Vagina (tissue), 2 donors: ENCODE measurements around the gene GNPAT. TPM values are rescaled to one million over a fixed set of nuclear protein-coding genes. Genes with fewer than 3 reads are reported as not detected.

ENCODE experiments used
- DNase-seq, 2 donors: peaks; one replicate each; pipeline ENCODE4 v3.0.0-alpha.2; 2017; ENCODE audit errors: extremely low spot score in 2 of 2
- H3K27ac ChIP-seq: fragments of 200-600 bp; sonication (generic); one replicate; pipeline ENCODE4 v1.5.1; 2019
- H3K27me3 ChIP-seq: fragments of 200-600 bp; sonication (generic); one replicate; pipeline ENCODE4 v1.5.1; 2019
- H3K36me3 ChIP-seq, 2 donors: fragments of 200-600 bp; sonication (generic); one replicate each; pipeline ENCODE4 v1.5.1; 2017 to 2019
- H3K4me1 ChIP-seq: fragments of 200-600 bp; sonication (generic); one replicate; pipeline ENCODE4 v1.5.1; 2019
- H3K4me3 ChIP-seq, 2 donors: fragments of 200-600 bp; sonication (generic); 1 replicate in 1 of 2; 2 replicates in 1 of 2; pipeline ENCODE4 v1.5.1; 2016 to 2019
- H3K9me3 ChIP-seq: fragments of 200-600 bp; sonication (generic); one replicate; pipeline ENCODE4 v1.5.1; 2019
- CTCF ChIP-seq, 3 experiments: fragments of 450-650 bp in 2 of 3; fragments of 200-600 bp in 1 of 3; sonication (generic) in 1 of 3; IDR thresholded peaks; one replicate each; pipeline ENCODE4 v1.5.1; 2017 to 2019; ENCODE audit warnings: antibody characterized with exemption in 3 of 3, mild to moderate bottlenecking in 2 of 3, moderate library complexity in 2 of 3
- POLR2A ChIP-seq, 2 donors: fragments of 450-650 bp; IDR thresholded peaks; one replicate each; pipeline ENCODE4 v1.6.1; 2017; ENCODE audit warnings: antibody characterized with exemption in 2 of 2, mild to moderate bottlenecking in 2 of 2, moderate library complexity in 2 of 2
- POLR2AphosphoS5 ChIP-seq, 2 donors: sonication (generic); formaldehyde crosslinking; IDR thresholded peaks; one replicate each; pipeline ENCODE4 v1.9.0; 2017; ENCODE audit warnings: antibody characterized with exemption in 2 of 2, mild to moderate bottlenecking in 2 of 2, low read depth in 1 of 2; ENCODE audit not compliant: insufficient read depth in 1 of 2
- intact Hi-C: fragments of 100-400 bp; cut with DNase I; formaldehyde crosslinking; loops from one replicate; pipeline ENCODE4 v1.15.1; 2023
- total RNA-seq: library from RNA; depleted of rRNA; stranded (reverse); fragments of >200 nt; gene quantifications from one replicate; pipeline ENCODE4 v1.2.3, GENCODE V29; 2016

The GNPAT gene
- total RNA-seq, 1 donor from 2014 or later = 28.7 TPM

GRCh38 chr1:231231511-231231910 is 9.5 kb upstream of the GNPAT start:
- intact Hi-C loops = no loop called here
- Histone ChIP-seq H3K4me3 (no peak overlapping the region), H3K9me3 (no peaks in the 10 kb centered on the region), H3K27ac (no peak overlapping the region), H3K27me3 (no peaks in the 10 kb centered on the region), H3K36me3 (peaks cover 0 to 16% of the 10 kb centered on the region in 2 donors), H3K4me1 (no peaks in the 10 kb centered on the region)
- no peak for DNase-seq
- no peak for TF ChIP-seq POLR2AphosphoS5 (IDR thresholded peaks at IDR 0.05; ENCODE audit: insufficient read depth in 1 of 2, low read depth in 1 of 2)
- no peak for TF ChIP-seq CTCF (IDR thresholded peaks at IDR 0.05)
- no peak for TF ChIP-seq POLR2A (IDR thresholded peaks at IDR 0.05)

- Histone ChIP-seq H3K27ac (no peak overlapping the region), H3K36me3 (peaks cover 0 to 17% of the 10 kb centered on the region in 2 donors), H3K27me3 (no peaks in the 10 kb centered on the region), H3K9me3 (no peaks in the 10 kb centered on the region), H3K4me3 (no peak overlapping the region), H3K4me1 (no peaks in the 10 kb centered on the region)
- TF ChIP-seq POLR2AphosphoS5 (IDR thresholded peaks at IDR 0.05; ENCODE audit: insufficient read depth in 1 of 2, low read depth in 1 of 2) (no peak), CTCF (IDR thresholded peaks at IDR 0.05) (no peak)
- intact Hi-C loops = no loop called here
- DNase-seq = no peak
Observed at GRCh38 chr1:231232870-231233734, 7.9 kb upstream of the GNPAT start.

- no peak overlapping the region for H3K4me3 ChIP-seq
- H3K4me1 ChIP-seq = no peaks in the 10 kb centered on the region
- TF ChIP-seq POLR2AphosphoS5 (IDR thresholded peaks at IDR 0.05; ENCODE audit: insufficient read depth in 1 of 2, low read depth in 1 of 2) (no peak), POLR2A (IDR thresholded peaks at IDR 0.05) (no peak), CTCF (IDR thresholded peaks at IDR 0.05) (no peak)
- H3K27ac ChIP-seq = no peak overlapping the region
- H3K36me3 ChIP-seq = peaks cover 0 to 24% of the 10 kb centered on the region in 2 donors
- no peak for DNase-seq
- H3K27me3 ChIP-seq = no peaks in the 10 kb centered on the region
- intact Hi-C loops = no loop called here
- no peaks in the 10 kb centered on the region for H3K9me3 ChIP-seq
Observed at GRCh38 chr1:231233735-231234417, 7.1 kb upstream of the GNPAT start.

GRCh38 chr1:231234506-231234905 is 6.5 kb upstream of the GNPAT start:
- H3K27ac ChIP-seq = no peak overlapping the region
- H3K27me3 ChIP-seq = no peaks in the 10 kb centered on the region
- no peak overlapping the region for H3K4me3 ChIP-seq
- DNase-seq = no peak
- peaks cover 3% of the 10 kb centered on the region for H3K4me1 ChIP-seq
- peaks cover 0 to 24% of the 10 kb centered on the region in 2 donors for H3K36me3 ChIP-seq
- intact Hi-C loops = no loop called here
- no peaks in the 10 kb centered on the region for H3K9me3 ChIP-seq
- TF ChIP-seq CTCF (IDR thresholded peaks at IDR 0.05) (no peak), POLR2A (IDR thresholded peaks at IDR 0.05) (no peak), POLR2AphosphoS5 (IDR thresholded peaks at IDR 0.05; ENCODE audit: insufficient read depth in 1 of 2, low read depth in 1 of 2) (no peak)
